HEK293 (cell line): Measurements from ENCODE around the gene FHIT.

Source experiments
- SETDB1 ChIP-seq: IDR thresholded peaks from one replicate; pipeline ENCODE4 v1.6.1; 2017; ENCODE audit warnings: mild to moderate bottlenecking, low read length, moderate library complexity, mixed read lengths; ENCODE audit not compliant: insufficient read length
- YY1 ChIP-seq: fragments of 450-650 bp; formaldehyde crosslinking; IDR thresholded peaks from 2 replicates; pipeline ENCODE4 v1.5.1; 2018; ENCODE audit warnings: missing biosample characterization, missing genetic modification characterization
- ZBTB21 ChIP-seq: fragments of 450-650 bp; formaldehyde crosslinking; IDR thresholded peaks from 2 replicates; pipeline ENCODE4 v1.5.1; 2017; ENCODE audit warnings: missing biosample characterization, missing genetic modification characterization
- ZNF274 ChIP-seq, 2 experiments: fragments of 200-500 bp in 1 of 2; fragments of 450-650 bp in 1 of 2; sonication (Bioruptor generic) in 1 of 2; formaldehyde crosslinking in 1 of 2; IDR thresholded peaks; 2 replicates each; pipeline versions ENCODE4 v1.5.1 to v1.6.1; 2014 to 2016; ENCODE audit warnings: borderline replicate concordance in 1 of 2, inconsistent platforms in 1 of 2, low read length in 1 of 2, missing biosample characterization in 1 of 2, missing genetic modification characterization in 1 of 2
- ZNF510 ChIP-seq: fragments of 450-650 bp; formaldehyde crosslinking; IDR thresholded peaks from 2 replicates; pipeline ENCODE4 v1.5.1; 2018; ENCODE audit warnings: mild to moderate bottlenecking, missing genetic modification characterization, missing biosample characterization; ENCODE audit not compliant: insufficient replicate concordance
- ZNF514 ChIP-seq: fragments of 450-650 bp; formaldehyde crosslinking; IDR thresholded peaks from 2 replicates; pipeline ENCODE4 v1.5.1; 2016; ENCODE audit warnings: missing biosample characterization, missing genetic modification characterization
- ZNF530 ChIP-seq: fragments of 450-650 bp; formaldehyde crosslinking; IDR thresholded peaks from 2 replicates; pipeline ENCODE4 v1.5.1; 2016; ENCODE audit warnings: low read depth, missing biosample characterization, missing genetic modification characterization
- ZNF544 ChIP-seq: fragments of 450-650 bp; formaldehyde crosslinking; IDR thresholded peaks from 2 replicates; pipeline ENCODE4 v1.5.0; 2017; ENCODE audit warnings: missing biosample characterization, missing genetic modification characterization
- ZNF701 ChIP-seq: fragments of 450-650 bp; formaldehyde crosslinking; IDR thresholded peaks from 2 replicates; pipeline ENCODE4 v1.5.1; 2016; ENCODE audit warnings: missing biosample characterization, missing genetic modification characterization
- ZNF747 ChIP-seq: fragments of 450-650 bp; formaldehyde crosslinking; IDR thresholded peaks from 2 replicates; pipeline ENCODE4 v1.5.1; 2016; ENCODE audit warnings: missing biosample characterization, missing genetic modification characterization
- TF ChIP-seq, protein P1 (sequence below): fragments of 450-650 bp; formaldehyde crosslinking; IDR thresholded peaks from 2 replicates; pipeline ENCODE4 v1.5.1; 2016; ENCODE audit warnings: missing biosample characterization, missing genetic modification characterization
- TF ChIP-seq, protein P2 (sequence below): fragments of 450-650 bp; formaldehyde crosslinking; IDR thresholded peaks from 2 replicates; pipeline ENCODE4 v1.5.1; 2016; ENCODE audit warnings: missing biosample characterization, missing genetic modification characterization, borderline replicate concordance
- TF ChIP-seq, protein P3 (sequence below): fragments of 450-650 bp; formaldehyde crosslinking; optimal IDR thresholded peaks from 2 replicates; pipeline ENCODE3; 2016; ENCODE audit warnings: missing biosample characterization, mild to moderate bottlenecking, missing genetic modification characterization

DNA sequence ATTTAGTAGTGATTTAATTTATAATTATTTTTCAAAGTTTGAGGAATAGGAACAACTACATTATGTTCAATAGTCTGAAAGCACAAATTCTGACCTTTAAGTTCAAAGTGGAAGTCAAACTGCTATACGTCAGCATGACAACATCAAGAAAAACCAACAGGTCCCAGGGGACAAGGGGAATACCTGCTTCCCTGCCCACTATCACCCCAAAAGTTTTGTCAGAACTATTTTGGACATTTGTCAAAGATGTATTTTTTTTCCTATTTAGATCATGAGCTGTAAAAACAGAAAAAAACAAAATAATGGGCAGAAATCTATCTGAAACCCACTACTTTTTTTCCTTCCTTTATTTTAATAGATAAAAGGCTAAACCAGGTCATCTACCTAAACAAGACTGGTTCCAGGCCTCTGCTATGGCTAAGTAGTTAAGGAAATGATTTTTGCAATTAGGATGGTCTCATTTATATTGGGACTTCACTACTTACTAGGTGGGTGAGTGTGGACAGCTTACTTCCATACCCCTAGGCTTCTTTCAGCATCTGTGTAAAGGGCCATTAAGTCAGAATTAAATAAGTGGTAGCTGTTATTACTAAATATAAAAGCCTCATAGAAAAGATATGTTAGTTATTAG is 746.3 kb downstream of the FHIT start:
- no peak for TF ChIP-seq ZNF544
- TF ChIP-seq, protein P1, sequence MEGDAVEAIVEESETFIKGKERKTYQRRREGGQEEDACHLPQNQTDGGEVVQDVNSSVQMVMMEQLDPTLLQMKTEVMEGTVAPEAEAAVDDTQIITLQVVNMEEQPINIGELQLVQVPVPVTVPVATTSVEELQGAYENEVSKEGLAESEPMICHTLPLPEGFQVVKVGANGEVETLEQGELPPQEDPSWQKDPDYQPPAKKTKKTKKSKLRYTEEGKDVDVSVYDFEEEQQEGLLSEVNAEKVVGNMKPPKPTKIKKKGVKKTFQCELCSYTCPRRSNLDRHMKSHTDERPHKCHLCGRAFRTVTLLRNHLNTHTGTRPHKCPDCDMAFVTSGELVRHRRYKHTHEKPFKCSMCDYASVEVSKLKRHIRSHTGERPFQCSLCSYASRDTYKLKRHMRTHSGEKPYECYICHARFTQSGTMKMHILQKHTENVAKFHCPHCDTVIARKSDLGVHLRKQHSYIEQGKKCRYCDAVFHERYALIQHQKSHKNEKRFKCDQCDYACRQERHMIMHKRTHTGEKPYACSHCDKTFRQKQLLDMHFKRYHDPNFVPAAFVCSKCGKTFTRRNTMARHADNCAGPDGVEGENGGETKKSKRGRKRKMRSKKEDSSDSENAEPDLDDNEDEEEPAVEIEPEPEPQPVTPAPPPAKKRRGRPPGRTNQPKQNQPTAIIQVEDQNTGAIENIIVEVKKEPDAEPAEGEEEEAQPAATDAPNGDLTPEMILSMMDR (tag by site-specific recombination) = no peak
- TF ChIP-seq ZNF701 (tag by site-specific recombination) = no peak
- no peak for TF ChIP-seq ZNF514 (tag by site-specific recombination)
- TF ChIP-seq YY1 (tag by site-specific recombination) = no peak
- TF ChIP-seq, protein P2, sequence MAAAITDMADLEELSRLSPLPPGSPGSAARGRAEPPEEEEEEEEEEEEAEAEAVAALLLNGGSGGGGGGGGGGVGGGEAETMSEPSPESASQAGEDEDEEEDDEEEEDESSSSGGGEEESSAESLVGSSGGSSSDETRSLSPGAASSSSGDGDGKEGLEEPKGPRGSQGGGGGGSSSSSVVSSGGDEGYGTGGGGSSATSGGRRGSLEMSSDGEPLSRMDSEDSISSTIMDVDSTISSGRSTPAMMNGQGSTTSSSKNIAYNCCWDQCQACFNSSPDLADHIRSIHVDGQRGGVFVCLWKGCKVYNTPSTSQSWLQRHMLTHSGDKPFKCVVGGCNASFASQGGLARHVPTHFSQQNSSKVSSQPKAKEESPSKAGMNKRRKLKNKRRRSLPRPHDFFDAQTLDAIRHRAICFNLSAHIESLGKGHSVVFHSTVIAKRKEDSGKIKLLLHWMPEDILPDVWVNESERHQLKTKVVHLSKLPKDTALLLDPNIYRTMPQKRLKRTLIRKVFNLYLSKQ (tag by site-specific recombination) = no peak
- TF ChIP-seq ZNF530 (tag by site-specific recombination) = no peak
- TF ChIP-seq ZNF274 (IDR thresholded peaks at IDR 0.05; ENCODE audit: low read length) = no peak
- TF ChIP-seq ZNF274 (tag by site-specific recombination; IDR thresholded peaks at IDR 0.05; ENCODE audit: borderline replicate concordance) = no peak
- no peak for TF ChIP-seq ZNF747 (tag by site-specific recombination)
- no peak for TF ChIP-seq SETDB1
- TF ChIP-seq, protein P3, sequence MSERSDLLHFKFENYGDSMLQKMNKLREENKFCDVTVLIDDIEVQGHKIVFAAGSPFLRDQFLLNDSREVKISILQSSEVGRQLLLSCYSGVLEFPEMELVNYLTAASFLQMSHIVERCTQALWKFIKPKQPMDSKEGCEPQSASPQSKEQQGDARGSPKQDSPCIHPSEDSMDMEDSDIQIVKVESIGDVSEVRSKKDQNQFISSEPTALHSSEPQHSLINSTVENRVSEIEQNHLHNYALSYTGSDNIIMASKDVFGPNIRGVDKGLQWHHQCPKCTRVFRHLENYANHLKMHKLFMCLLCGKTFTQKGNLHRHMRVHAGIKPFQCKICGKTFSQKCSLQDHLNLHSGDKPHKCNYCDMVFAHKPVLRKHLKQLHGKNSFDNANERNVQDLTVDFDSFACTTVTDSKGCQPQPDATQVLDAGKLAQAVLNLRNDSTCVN (tag by site-specific recombination) = no peak
- TF ChIP-seq ZBTB21 = no peak
- TF ChIP-seq ZNF510 (tag by site-specific recombination) = no peak
